Fibroblast of lung (primary cell): Measurements from ENCODE around the gene PSG3. TPM values are rescaled to one million over a fixed set of nuclear protein-coding genes. Genes with fewer than 3 reads are reported as not detected.
"Not testable (repeated sequence)": the region's sequence is repeated elsewhere in the genome, so short reads cannot be mapped to it uniquely, and the experiment has no call there.

Experiments used
- DNase-seq, 2 donors: peaks; one replicate each; pipeline versions ENCODE4 v3.0.0 to v3.0.0-alpha.2; 2010; ENCODE audit warnings: low read depth in 2 of 2
- H2AFZ ChIP-seq: 2 replicates; pipeline ENCODE4 v1.5.1; 2012; ENCODE audit warnings: low read length, control low read depth, inconsistent platforms
- H3K27ac ChIP-seq: 2 replicates; pipeline ENCODE4 v1.5.1; 2011; ENCODE audit warnings: low read length, control low read depth; ENCODE audit not compliant: insufficient read depth
- H3K27me3 ChIP-seq: 2 replicates; pipeline ENCODE4 v1.5.1; 2011; ENCODE audit warnings: mild to moderate bottlenecking, low read length; ENCODE audit not compliant: control insufficient read depth, insufficient read depth
- H3K36me3 ChIP-seq: 2 replicates; pipeline ENCODE4 v1.5.1; 2011; ENCODE audit warnings: low read length; ENCODE audit not compliant: control insufficient read depth, insufficient read depth
- H3K4me1 ChIP-seq: 2 replicates; pipeline ENCODE4 v1.5.1; 2011; ENCODE audit warnings: low read length; ENCODE audit not compliant: control insufficient read depth, insufficient read depth; ENCODE audit errors: extremely low read depth
- H3K4me2 ChIP-seq: 2 replicates; pipeline ENCODE4 v1.5.1; 2011; ENCODE audit warnings: low read length, control low read depth; ENCODE audit not compliant: insufficient read depth; ENCODE audit errors: extremely low read depth
- H3K4me3 ChIP-seq, 4 experiments: fragments of 200-600 bp in 1 of 4; sonication (generic) in 1 of 4; replicated peaks in 1 of 4; 2 replicates each; pipeline ENCODE4 v1.5.1; 2011 to 2016; ENCODE audit warnings: low read length in 4 of 4, low read depth in 3 of 4, mild to moderate bottlenecking in 3 of 4, control low read depth in 2 of 4, inconsistent platforms in 1 of 4, mixed read lengths in 1 of 4; ENCODE audit not compliant: insufficient read depth in 1 of 4; ENCODE audit errors: control extremely low read depth in 1 of 4
- H3K79me2 ChIP-seq: 2 replicates; pipeline ENCODE4 v1.5.1; 2012; ENCODE audit warnings: mild to moderate bottlenecking, low read length, inconsistent platforms; ENCODE audit not compliant: control insufficient read depth, insufficient read depth
- H3K9ac ChIP-seq: 2 replicates; pipeline ENCODE4 v1.5.1; 2011; ENCODE audit warnings: mild to moderate bottlenecking, low read length, control low read depth; ENCODE audit not compliant: insufficient read depth
- H3K9me3 ChIP-seq: 2 replicates; pipeline ENCODE4 v1.5.1; 2012; ENCODE audit warnings: low read depth, low read length; ENCODE audit not compliant: control insufficient read depth, insufficient read depth
- H4K20me1 ChIP-seq: 2 replicates; pipeline ENCODE4 v1.5.1; 2011; ENCODE audit warnings: low read length; ENCODE audit not compliant: control insufficient read depth, insufficient read depth; ENCODE audit errors: extremely low read depth
- EZH2 ChIP-seq: IDR thresholded peaks from 2 replicates; pipeline ENCODE4 v1.5.1; 2012; ENCODE audit warnings: low read length, control low read depth, mild to moderate bottlenecking; ENCODE audit errors: missing control alignments
- polyA plus RNA-seq, 2 donors: library from polyadenylated mRNA; depleted of rRNA in 1 of 2; stranded (reverse) in 1 of 2; unstranded in 1 of 2; fragments of >200 nt; gene quantifications; 2 replicates each; pipeline ENCODE4 v1.2.1, GENCODE V29; 2011 to 2012; ENCODE audit warnings: missing spikeins in 1 of 2
- total RNA-seq: library from RNA; depleted of rRNA; stranded (reverse); fragments of >200 nt; gene quantifications from 2 replicates; pipeline ENCODE4 v1.2.1, GENCODE V29; 2014
- TF ChIP-seq, protein P1 (sequence below), 2 donors: IDR thresholded peaks in 1 of 2; conservative IDR thresholded peaks in 1 of 2; 1 replicate in 1 of 2; 2 replicates in 1 of 2; pipeline ENCODE4 v1.5.1; 2011 to 2012; ENCODE audit warnings: low read length in 2 of 2, control low read depth in 1 of 2, inconsistent platforms in 1 of 2, low read depth in 1 of 2, mild to moderate bottlenecking in 1 of 2

Gene PSG3
- total and polyA plus RNA-seq, 2 donors (not counting 1 experiment from before 2014, with no cell fraction given), result 0.51 TPM; not detected in 1

- not testable (repeated sequence) for H4K20me1 ChIP-seq, H3K27me3 ChIP-seq, H3K27ac ChIP-seq, DNase-seq, H3K79me2 ChIP-seq, H3K36me3 ChIP-seq, H3K9me3 ChIP-seq, H3K4me2 ChIP-seq, H3K4me3 ChIP-seq, H2AFZ ChIP-seq, H3K9ac ChIP-seq
- peaks cover 11% of the 10 kb centered on the region for H3K4me1 ChIP-seq
Measured at GRCh38 chr19:42766871-42767270, 26.6 kb upstream of the PSG3 start.

- Histone ChIP-seq H4K20me1 (no peaks in the 10 kb centered on the region), H2AFZ (no peak overlapping the region), H3K4me1 (peaks cover 14% of the 10 kb centered on the region), H3K27me3 (no peaks in the 10 kb centered on the region), H3K9ac (no peak overlapping the region), H3K4me2 (no peak overlapping the region), H3K9me3 (no peaks in the 10 kb centered on the region), H3K36me3 (no peaks in the 10 kb centered on the region), H3K27ac (no peak overlapping the region), H3K79me2 (no peaks in the 10 kb centered on the region), H3K4me3 (no peak overlapping the region)
- TF ChIP-seq, protein P1, sequence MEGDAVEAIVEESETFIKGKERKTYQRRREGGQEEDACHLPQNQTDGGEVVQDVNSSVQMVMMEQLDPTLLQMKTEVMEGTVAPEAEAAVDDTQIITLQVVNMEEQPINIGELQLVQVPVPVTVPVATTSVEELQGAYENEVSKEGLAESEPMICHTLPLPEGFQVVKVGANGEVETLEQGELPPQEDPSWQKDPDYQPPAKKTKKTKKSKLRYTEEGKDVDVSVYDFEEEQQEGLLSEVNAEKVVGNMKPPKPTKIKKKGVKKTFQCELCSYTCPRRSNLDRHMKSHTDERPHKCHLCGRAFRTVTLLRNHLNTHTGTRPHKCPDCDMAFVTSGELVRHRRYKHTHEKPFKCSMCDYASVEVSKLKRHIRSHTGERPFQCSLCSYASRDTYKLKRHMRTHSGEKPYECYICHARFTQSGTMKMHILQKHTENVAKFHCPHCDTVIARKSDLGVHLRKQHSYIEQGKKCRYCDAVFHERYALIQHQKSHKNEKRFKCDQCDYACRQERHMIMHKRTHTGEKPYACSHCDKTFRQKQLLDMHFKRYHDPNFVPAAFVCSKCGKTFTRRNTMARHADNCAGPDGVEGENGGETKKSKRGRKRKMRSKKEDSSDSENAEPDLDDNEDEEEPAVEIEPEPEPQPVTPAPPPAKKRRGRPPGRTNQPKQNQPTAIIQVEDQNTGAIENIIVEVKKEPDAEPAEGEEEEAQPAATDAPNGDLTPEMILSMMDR (conservative IDR thresholded peaks at IDR 0.05 in 1 of 2, IDR thresholded peaks at IDR 0.05 in 1 of 2; ENCODE audit: low read depth in 1 of 2, low read length in 2 of 2), result no peak
- DNase-seq, result no peak
Measured at GRCh38 chr19:42764836-42765235, 24.6 kb upstream of the PSG3 start.

- DNase-seq, result peak in 1 of 2 donors; percentile 24
- no peak overlapping the region for H3K4me2 ChIP-seq
Measured at GRCh38 chr19:42762789-42763188, 22.5 kb upstream of the PSG3 start.

DNA sequence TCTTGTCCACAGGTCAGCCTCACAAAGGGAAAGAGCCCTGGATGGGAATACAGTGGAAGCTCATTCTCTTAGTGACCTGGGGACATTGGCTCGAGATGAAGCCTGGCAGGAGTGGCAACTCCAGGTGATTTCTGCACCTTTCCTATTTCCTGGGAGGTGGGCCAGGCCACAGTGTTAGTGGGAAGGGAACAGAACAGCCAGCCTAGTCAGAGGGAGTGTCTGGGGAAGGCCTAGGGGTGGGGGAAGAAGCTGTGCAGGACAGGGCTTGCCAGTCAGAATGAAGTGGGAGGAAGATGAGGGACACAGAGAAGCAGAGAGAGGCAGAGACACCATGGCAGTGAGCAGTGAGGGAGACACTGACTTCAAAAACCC lies 21.6 kb upstream of the PSG3 start:
- H3K36me3 ChIP-seq, H3K27me3 ChIP-seq, DNase-seq, H3K9ac ChIP-seq, H3K9me3 ChIP-seq, H4K20me1 ChIP-seq, H3K4me2 ChIP-seq, H3K79me2 ChIP-seq, H2AFZ ChIP-seq, H3K4me3 ChIP-seq: not testable (repeated sequence)
- H3K27ac ChIP-seq, result peak overlapping the region; percentile 71
- H3K4me1 ChIP-seq, result peaks cover 14% of the 10 kb centered on the region

More at GRCh38 chr19:42762789-42763188, 22.5 kb upstream of the PSG3 start:
- H3K4me3 ChIP-seq, result no peak overlapping the region
- no peaks in the 10 kb centered on the region for H3K27me3 ChIP-seq
- peak overlapping the region; percentile 71 for H3K27ac ChIP-seq
- H3K9me3 ChIP-seq, result no peaks in the 10 kb centered on the region
- H4K20me1 ChIP-seq, result no peaks in the 10 kb centered on the region
- H3K79me2 ChIP-seq, result no peaks in the 10 kb centered on the region
- no peak overlapping the region for H3K9ac ChIP-seq
- H2AFZ ChIP-seq, result no peak overlapping the region
- H3K4me1 ChIP-seq, result peaks cover 14% of the 10 kb centered on the region
- H3K36me3 ChIP-seq, result no peaks in the 10 kb centered on the region
- TF ChIP-seq, protein P1 (conservative IDR thresholded peaks at IDR 0.05 in 1 of 2, IDR thresholded peaks at IDR 0.05 in 1 of 2; ENCODE audit: low read depth in 1 of 2, low read length in 2 of 2), result no peak
- TF ChIP-seq EZH2, result no peak

DNA sequence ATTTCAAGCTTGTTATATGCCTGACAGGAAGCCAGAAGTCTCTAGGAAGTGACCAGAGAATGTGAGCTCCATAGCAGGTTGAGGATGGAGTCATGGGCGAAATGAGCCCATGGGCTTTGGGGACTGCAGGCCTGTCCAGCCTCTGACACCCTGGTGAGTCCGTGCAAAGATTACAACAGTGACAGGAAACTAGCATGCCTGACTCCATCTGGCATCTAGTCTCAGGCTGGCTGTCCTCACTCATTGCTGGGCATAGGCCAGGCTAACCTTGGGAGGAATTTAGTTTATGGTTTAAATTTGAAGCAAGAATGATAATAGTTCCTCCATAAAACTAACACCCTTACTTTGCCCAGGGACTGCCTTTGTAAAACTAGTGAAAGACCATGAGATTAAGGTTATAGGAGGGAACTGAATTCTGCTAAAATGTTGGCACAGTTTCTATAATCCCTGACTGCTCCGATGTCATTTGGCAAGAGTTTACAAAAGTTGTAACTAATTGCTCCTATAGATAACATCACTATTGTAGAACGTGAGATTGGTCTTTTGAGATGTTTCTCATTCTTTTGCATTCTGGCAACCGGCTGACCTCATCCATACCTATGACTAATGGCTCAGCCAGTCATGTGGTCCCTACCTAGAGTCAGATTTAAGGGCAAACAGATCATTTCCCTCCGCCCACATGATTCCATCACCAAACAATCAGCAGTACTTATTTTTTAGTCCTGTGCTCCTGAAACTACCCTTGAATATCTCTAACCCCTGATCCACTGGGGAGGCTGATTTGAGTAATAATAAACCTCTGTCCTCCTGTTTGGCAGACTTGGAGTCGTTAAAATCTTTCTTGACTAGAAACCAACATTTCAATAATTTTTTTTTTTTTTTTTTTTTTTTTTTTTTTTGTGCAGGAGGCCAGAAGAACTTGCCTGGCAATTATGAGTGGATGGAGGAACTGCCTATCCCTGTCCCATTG lies 21.0 kb upstream of the PSG3 start:
- H3K27ac ChIP-seq, result peak overlapping the region; percentile 71
- H3K4me1 ChIP-seq, result peaks cover 14% of the 10 kb centered on the region
- H2AFZ ChIP-seq, H3K4me3 ChIP-seq, H3K4me2 ChIP-seq, H3K9ac ChIP-seq, H3K9me3 ChIP-seq, H3K79me2 ChIP-seq, H3K36me3 ChIP-seq, H4K20me1 ChIP-seq, H3K27me3 ChIP-seq: not testable (repeated sequence)
- DNase-seq, result peak; percentile 49 to 96
